22Rv1 (cell line): ENCODE data around the gene RNLS.

Source experiments
- CTCF ChIP-seq: fragments of 450-650 bp; IDR thresholded peaks from 2 replicates; pipeline ENCODE4 v1.5.1; 2017; ENCODE audit warnings: mild to moderate bottlenecking
- ZFX ChIP-seq: fragments of 450-650 bp; IDR thresholded peaks from 2 replicates; pipeline ENCODE4 v1.6.1; 2017; ENCODE audit warnings: antibody characterized with exemption, borderline replicate concordance

- TF ChIP-seq CTCF (no peak), ZFX (no peak)
Observed at GRCh38 chr10:88522715-88523114, 60.4 kb downstream of the RNLS start.
